Fibroblast of mammary gland (primary cell): ENCODE results near the gene SPINK8.

Experiments used
- DNase-seq: peaks from one replicate; pipeline ENCODE4 v3.0.0-alpha.2; 2010; ENCODE audit warnings: low read depth
- H3K4me3 ChIP-seq: 2 replicates; pipeline ENCODE4 v1.5.1; 2011; ENCODE audit warnings: low read depth, mild to moderate bottlenecking, low read length, moderate library complexity; ENCODE audit not compliant: control insufficient read depth
- TF ChIP-seq, protein P1 (sequence below): conservative IDR thresholded peaks from 2 replicates; pipeline ENCODE4 v1.5.1; 2011; ENCODE audit warnings: low read depth, low read length, inconsistent platforms; ENCODE audit not compliant: control insufficient read depth, insufficient read depth

Gene SPINK8

DNA sequence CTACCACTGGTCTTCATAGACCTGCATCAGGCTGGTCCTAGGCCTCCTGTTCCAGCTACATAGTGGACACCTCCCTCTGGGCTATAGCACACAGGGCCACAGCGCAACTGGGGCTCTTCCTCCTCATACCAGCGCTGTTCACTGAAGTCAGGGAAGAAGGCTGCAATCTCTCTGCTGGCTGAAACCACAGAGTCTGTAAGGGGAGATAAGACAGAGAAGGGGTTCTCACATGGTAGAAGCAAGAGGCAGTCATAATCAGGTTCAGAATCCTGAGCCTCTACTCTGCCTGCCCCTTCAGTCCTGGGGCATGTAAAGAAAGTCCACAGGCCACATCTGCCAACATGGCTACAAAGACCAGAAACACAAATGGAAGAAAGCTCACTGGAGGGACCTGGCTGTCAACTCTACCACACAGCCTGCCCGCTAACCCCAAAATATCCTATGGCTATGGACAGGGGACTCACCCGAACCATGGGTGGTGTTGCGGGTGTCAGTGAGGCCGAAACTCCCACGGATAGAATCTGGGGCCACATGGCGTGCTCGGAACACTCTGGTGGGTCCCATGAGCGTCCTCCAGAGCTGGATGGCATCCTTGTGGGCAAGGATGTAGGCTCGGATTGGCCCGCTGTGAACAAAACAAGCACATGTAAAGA, 38.7 kb downstream of the SPINK8 start:
- no peak overlapping the region for H3K4me3 ChIP-seq
- DNase-seq: no peak
- TF ChIP-seq, protein P1, sequence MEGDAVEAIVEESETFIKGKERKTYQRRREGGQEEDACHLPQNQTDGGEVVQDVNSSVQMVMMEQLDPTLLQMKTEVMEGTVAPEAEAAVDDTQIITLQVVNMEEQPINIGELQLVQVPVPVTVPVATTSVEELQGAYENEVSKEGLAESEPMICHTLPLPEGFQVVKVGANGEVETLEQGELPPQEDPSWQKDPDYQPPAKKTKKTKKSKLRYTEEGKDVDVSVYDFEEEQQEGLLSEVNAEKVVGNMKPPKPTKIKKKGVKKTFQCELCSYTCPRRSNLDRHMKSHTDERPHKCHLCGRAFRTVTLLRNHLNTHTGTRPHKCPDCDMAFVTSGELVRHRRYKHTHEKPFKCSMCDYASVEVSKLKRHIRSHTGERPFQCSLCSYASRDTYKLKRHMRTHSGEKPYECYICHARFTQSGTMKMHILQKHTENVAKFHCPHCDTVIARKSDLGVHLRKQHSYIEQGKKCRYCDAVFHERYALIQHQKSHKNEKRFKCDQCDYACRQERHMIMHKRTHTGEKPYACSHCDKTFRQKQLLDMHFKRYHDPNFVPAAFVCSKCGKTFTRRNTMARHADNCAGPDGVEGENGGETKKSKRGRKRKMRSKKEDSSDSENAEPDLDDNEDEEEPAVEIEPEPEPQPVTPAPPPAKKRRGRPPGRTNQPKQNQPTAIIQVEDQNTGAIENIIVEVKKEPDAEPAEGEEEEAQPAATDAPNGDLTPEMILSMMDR: no peak

DNA sequence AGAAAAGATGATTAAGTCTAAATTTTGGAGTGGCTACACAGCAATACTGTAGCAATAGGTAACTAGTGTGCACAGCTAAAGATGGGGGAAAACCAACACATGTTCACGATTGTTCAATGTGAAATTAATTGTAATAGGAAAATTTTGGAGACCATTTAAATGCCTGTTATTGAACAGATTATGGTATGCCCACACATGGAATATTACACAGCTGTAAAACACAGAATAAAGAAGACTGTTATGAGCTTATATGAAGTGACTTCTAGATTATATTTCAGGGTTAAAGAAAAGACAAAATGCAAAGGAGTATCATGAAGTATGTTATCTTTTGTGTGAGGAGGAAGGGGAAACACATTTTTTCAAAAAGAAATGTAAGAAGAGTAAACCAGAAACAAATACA, 43.8 kb downstream of the SPINK8 start:
- no peak for DNase-seq
- no peak overlapping the region for H3K4me3 ChIP-seq
- TF ChIP-seq, protein P1: no peak

DNA sequence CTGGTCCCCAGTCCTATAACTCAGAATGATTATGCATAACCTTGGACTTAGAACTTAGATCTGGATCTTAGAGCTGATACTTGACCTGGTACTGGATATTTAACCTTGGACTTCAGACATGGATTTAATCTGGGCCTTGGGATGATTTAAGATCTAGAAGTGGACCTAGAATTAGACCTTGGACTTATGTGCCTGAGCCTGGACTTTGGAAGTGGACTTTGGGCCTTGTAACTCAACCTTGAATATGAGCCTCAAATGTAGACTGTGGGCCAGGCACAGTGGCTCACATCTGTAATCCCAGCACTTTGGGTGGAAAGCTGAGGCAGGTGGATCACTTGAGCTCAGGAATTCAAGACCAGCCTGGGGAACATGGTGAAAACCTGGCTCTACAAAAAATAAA, 46.4 kb downstream of the SPINK8 start:
- H3K4me3 ChIP-seq: no peak overlapping the region
- no peak for DNase-seq
- TF ChIP-seq, protein P1: no peak

DNA sequence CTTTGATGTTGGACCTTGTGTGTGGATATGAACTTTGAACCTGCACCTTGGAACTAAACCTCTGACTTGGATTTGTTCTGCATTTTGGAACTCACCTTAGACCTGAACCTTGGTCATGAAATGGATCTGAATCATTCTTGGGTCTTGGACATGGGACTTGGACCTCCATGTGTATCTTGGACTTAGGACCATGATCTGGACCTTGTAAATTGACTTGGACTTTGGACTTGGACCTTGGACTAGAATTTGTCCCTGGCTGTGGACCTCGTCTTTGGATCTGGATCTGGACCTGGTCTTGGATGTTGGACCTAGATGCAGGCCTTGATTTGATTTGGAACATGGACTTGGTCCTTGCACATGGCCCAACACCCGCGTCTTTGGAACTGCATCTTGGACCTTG, 47.2 kb downstream of the SPINK8 start:
- TF ChIP-seq, protein P1: no peak

DNA sequence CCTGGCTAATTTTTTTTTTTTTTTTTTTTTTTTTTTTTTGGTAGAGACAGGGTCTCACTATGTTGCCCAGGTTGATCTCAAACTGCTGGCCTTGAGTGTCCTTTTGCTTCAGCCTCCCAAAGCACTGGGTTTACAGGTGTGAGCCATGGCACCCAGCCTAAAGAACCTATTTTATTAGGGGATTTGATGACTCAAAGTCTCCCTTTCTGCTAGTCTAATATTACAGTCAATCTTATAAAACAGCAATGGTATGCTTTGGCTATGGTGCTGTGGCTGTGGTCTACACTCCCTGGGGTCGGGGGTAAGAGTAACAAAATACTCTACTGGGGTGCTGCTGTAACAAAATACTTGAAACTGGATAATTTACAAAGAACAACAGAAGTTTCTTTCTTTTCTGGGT, 47.8 kb downstream of the SPINK8 start:
- H3K4me3 ChIP-seq: no peak overlapping the region
- TF ChIP-seq, protein P1: no peak
- DNase-seq: no peak

More for the DNA sequence above, 47.2 kb downstream of the SPINK8 start:
- no peak overlapping the region for H3K4me3 ChIP-seq
- DNase-seq: no peak

DNA sequence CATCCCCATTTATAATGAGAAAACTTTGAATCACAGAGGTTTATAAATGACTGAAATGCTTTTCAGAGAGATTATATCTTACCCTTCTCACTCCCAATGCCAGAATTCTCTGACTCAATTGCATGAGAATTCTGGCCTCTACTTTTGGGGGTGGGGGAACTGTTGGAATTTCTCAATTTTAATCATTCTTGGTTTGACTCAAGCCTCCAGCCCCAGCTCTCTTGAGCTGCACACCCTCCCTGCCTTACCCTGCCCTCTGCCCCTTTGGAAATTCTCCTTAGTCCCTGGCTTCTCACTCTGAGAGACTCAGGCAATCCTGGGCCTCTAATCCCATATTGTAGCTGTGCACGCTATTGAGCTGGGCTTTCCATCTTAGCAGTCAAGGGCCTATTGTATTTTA, 48.3 kb downstream of the SPINK8 start:
- DNase-seq: no peak
- TF ChIP-seq, protein P1: no peak
- H3K4me3 ChIP-seq: no peak overlapping the region

DNA sequence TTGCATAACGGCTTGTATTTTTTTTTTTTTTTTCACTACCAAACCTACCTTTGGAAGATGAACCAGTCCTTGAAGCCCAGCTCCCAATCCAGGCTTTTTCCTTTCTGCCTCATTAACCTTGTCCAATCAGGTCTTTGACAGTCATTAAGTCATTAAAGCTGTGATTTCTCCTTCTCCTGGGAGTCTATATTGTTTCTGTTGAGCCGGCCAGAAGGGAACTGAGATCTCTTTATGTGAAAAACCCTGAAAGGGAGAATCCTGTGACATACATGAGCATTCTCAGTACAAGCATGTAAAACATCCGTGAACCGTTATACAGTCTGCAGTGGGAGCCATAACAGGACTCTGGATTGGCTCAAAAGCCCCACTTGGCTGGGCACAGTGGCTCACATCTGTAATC, 52.6 kb downstream of the SPINK8 start:
- no peak for DNase-seq
- H3K4me3 ChIP-seq: no peak overlapping the region
- TF ChIP-seq, protein P1: no peak
